HEK293T (cell line): ENCODE data around the gene SYT17.

ENCODE experiments used
- CTCF ChIA-PET: fragments of 350-600 bp; formaldehyde crosslinking; extraction: SDS; loops from one replicate; lab custom pipeline; 2021; ENCODE audit warnings: antibody characterized with exemption, inconsistent platforms; lab: Yijun Ruan, JAX
- POLR2A ChIA-PET: fragments of 350-600 bp; formaldehyde crosslinking; extraction: SDS; loops from one replicate; lab custom pipeline; 2020; ENCODE audit warnings: antibody characterized with exemption, inconsistent platforms; lab: Yijun Ruan, JAX
- DNase-seq: peaks from one replicate; pipeline ENCODE4 v3.0.0; 2012; ENCODE audit warnings: mixed read lengths; ENCODE audit errors: extremely low spot score
- ARNT ChIP-seq: fragments of 450-650 bp; IDR thresholded peaks from 2 replicates; pipeline ENCODE4 v1.6.1; 2017; ENCODE audit warnings: mild to moderate bottlenecking
- BHLHE40 ChIP-seq: fragments of 450-650 bp; IDR thresholded peaks from 2 replicates; pipeline ENCODE4 v1.6.1; 2016; ENCODE audit warnings: mild to moderate bottlenecking, moderate library complexity, borderline replicate concordance
- CTBP1 ChIP-seq: fragments of 450-650 bp; IDR thresholded peaks from 2 replicates; pipeline ENCODE4 v1.6.1; 2016; ENCODE audit warnings: borderline replicate concordance
- ELF4 ChIP-seq: fragments of 450-650 bp; IDR thresholded peaks from 2 replicates; pipeline ENCODE4 v1.6.1; 2017; ENCODE audit warnings: antibody characterized with exemption
- FOXA1 ChIP-seq: fragments of 450-650 bp; IDR thresholded peaks from 2 replicates; pipeline ENCODE4 v1.6.1; 2016; ENCODE audit warnings: mild to moderate bottlenecking
- FOXK2 ChIP-seq: fragments of 450-650 bp; IDR thresholded peaks from 2 replicates; pipeline ENCODE4 v1.6.1; 2016; ENCODE audit warnings: mild to moderate bottlenecking
- FOXM1 ChIP-seq: fragments of 450-650 bp; IDR thresholded peaks from 2 replicates; pipeline ENCODE4 v1.6.1; 2017; ENCODE audit warnings: mild to moderate bottlenecking, borderline replicate concordance
- HDGF ChIP-seq: fragments of 450-650 bp; IDR thresholded peaks from 2 replicates; pipeline ENCODE4 v1.6.1; 2017; ENCODE audit warnings: antibody characterized with exemption, borderline replicate concordance
- L3MBTL2 ChIP-seq: fragments of 450-650 bp; conservative IDR thresholded peaks from 2 replicates; pipeline ENCODE4 v1.6.1; 2016; ENCODE audit warnings: mild to moderate bottlenecking
- LEF1 ChIP-seq: fragments of 450-650 bp; IDR thresholded peaks from 2 replicates; pipeline ENCODE4 v1.6.1; 2017; ENCODE audit warnings: mild to moderate bottlenecking, borderline replicate concordance
- NFRKB ChIP-seq: fragments of 450-650 bp; IDR thresholded peaks from 2 replicates; pipeline ENCODE4 v1.6.1; 2016; ENCODE audit warnings: mild to moderate bottlenecking, moderate library complexity
- PKNOX1 ChIP-seq: fragments of 450-650 bp; IDR thresholded peaks from 2 replicates; pipeline ENCODE4 v1.6.1; 2016
- SP1 ChIP-seq: fragments of 450-650 bp; IDR thresholded peaks from 2 replicates; pipeline ENCODE4 v1.6.1; 2017
- SUZ12 ChIP-seq: fragments of 450-650 bp; IDR thresholded peaks from 2 replicates; pipeline ENCODE4 v1.6.1; 2016; ENCODE audit warnings: mild to moderate bottlenecking
- TARDBP ChIP-seq: fragments of 450-650 bp; IDR thresholded peaks from 2 replicates; pipeline ENCODE4 v1.6.1; 2016
- ZNF384 ChIP-seq: fragments of 450-650 bp; IDR thresholded peaks from 2 replicates; pipeline ENCODE4 v1.6.1; 2016

The SYT17 gene

GRCh38 chr16:19147627-19148026, 20.4 kb upstream of the SYT17 start:
- POLR2A ChIA-PET, result no interaction called here
- TF ChIP-seq L3MBTL2 (no peak), FOXA1 (no peak), SP1 (no peak), BHLHE40 (no peak), ZNF384 (no peak), FOXM1 (no peak), SUZ12 (no peak), PKNOX1 (no peak), NFRKB (no peak), LEF1 (no peak), ARNT (no peak), ELF4 (no peak)
- no peak for DNase-seq
- CTCF ChIA-PET, result no interaction called here

- POLR2A ChIA-PET, result no interaction called here
Observed at GRCh38 chr16:19148189-19148588, 19.9 kb upstream of the SYT17 start.

GRCh38 chr16:19151310-19151709, 16.7 kb upstream of the SYT17 start:
- TF ChIP-seq FOXM1 (no peak), ARNT (no peak), ELF4 (no peak), HDGF (no peak), FOXK2 (no peak)
- ChIA-PET POLR2A (no interaction called here), CTCF (no interaction called here)
- no peak for DNase-seq

More at GRCh38 chr16:19148189-19148588, 19.9 kb upstream of the SYT17 start:
- no peak for TF ChIP-seq SP1
- TF ChIP-seq HDGF, result no peak
- TF ChIP-seq LEF1, result no peak
- TF ChIP-seq FOXK2, result no peak
- TF ChIP-seq NFRKB, result no peak
- TF ChIP-seq TARDBP, result no peak
- no peak for TF ChIP-seq ELF4
- no peak for TF ChIP-seq BHLHE40
- TF ChIP-seq SUZ12, result no peak
- no peak for TF ChIP-seq ARNT
- TF ChIP-seq FOXA1, result no peak
- TF ChIP-seq L3MBTL2, result no peak
- TF ChIP-seq PKNOX1, result no peak
- no peak for TF ChIP-seq FOXM1
- no peak for TF ChIP-seq CTBP1
- TF ChIP-seq ZNF384, result no peak
- CTCF ChIA-PET, result no interaction called here
- no peak for DNase-seq

- CTCF ChIA-PET, result no interaction called here
- POLR2A ChIA-PET, result no interaction called here
- no peak for TF ChIP-seq ARNT
- TF ChIP-seq FOXM1, result no peak
- TF ChIP-seq PKNOX1, result no peak
- TF ChIP-seq LEF1, result no peak
- no peak for TF ChIP-seq ELF4
- no peak for TF ChIP-seq TARDBP
- no peak for TF ChIP-seq ZNF384
- no peak for TF ChIP-seq BHLHE40
- TF ChIP-seq SP1, result no peak
- TF ChIP-seq FOXA1, result no peak
- TF ChIP-seq CTBP1, result no peak
- TF ChIP-seq HDGF, result no peak
- TF ChIP-seq NFRKB, result no peak
- TF ChIP-seq FOXK2, result no peak
Observed at GRCh38 chr16:19152042-19152441, 16.0 kb upstream of the SYT17 start.

GRCh38 chr16:19153876-19154275, 14.2 kb upstream of the SYT17 start:
- TF ChIP-seq L3MBTL2 (peak; percentile 69), SP1 (no peak), ELF4 (no peak), ARNT (no peak), LEF1 (no peak), SUZ12 (no peak), FOXA1 (no peak), NFRKB (no peak), CTBP1 (peak; percentile 62; the same call in 1 of the 2 replicates), ZNF384 (no peak), PKNOX1 (no peak), FOXM1 (peak; percentile 36; the same call in 1 of the 2 replicates), FOXK2 (no peak), TARDBP (no peak), HDGF (no peak), BHLHE40 (no peak)
- POLR2A ChIA-PET, result no interaction called here
- peak; percentile 56 for DNase-seq
- CTCF ChIA-PET, result no interaction called here

More at GRCh38 chr16:19152042-19152441, 16.0 kb upstream of the SYT17 start:
- no peak for DNase-seq

- TF ChIP-seq BHLHE40 (no peak), LEF1 (no peak), CTBP1 (no peak), NFRKB (no peak), HDGF (no peak), L3MBTL2 (no peak), ELF4 (no peak), SUZ12 (no peak), SP1 (no peak), FOXM1 (no peak), PKNOX1 (no peak), FOXA1 (no peak)
- ChIA-PET POLR2A (no interaction called here), CTCF (interaction anchor here (0.7 kb wide), 1 partner anchor 95 kb away, joined by 3 read pairs; the partner anchor contains the start of gene COQ7)
- no peak for DNase-seq
Observed at GRCh38 chr16:19162085-19162484, 6.0 kb upstream of the SYT17 start.
